Measurements from ENCODE around the gene SCAF8.
A peak's percentile ranks its signal among the peaks of the same experiment; 100 is the strongest.
"Not testable (repeated sequence)": the region's sequence is repeated elsewhere in the genome, so short reads cannot be mapped to it uniquely, and the experiment has no call there.

Gene SCAF8, protein sequence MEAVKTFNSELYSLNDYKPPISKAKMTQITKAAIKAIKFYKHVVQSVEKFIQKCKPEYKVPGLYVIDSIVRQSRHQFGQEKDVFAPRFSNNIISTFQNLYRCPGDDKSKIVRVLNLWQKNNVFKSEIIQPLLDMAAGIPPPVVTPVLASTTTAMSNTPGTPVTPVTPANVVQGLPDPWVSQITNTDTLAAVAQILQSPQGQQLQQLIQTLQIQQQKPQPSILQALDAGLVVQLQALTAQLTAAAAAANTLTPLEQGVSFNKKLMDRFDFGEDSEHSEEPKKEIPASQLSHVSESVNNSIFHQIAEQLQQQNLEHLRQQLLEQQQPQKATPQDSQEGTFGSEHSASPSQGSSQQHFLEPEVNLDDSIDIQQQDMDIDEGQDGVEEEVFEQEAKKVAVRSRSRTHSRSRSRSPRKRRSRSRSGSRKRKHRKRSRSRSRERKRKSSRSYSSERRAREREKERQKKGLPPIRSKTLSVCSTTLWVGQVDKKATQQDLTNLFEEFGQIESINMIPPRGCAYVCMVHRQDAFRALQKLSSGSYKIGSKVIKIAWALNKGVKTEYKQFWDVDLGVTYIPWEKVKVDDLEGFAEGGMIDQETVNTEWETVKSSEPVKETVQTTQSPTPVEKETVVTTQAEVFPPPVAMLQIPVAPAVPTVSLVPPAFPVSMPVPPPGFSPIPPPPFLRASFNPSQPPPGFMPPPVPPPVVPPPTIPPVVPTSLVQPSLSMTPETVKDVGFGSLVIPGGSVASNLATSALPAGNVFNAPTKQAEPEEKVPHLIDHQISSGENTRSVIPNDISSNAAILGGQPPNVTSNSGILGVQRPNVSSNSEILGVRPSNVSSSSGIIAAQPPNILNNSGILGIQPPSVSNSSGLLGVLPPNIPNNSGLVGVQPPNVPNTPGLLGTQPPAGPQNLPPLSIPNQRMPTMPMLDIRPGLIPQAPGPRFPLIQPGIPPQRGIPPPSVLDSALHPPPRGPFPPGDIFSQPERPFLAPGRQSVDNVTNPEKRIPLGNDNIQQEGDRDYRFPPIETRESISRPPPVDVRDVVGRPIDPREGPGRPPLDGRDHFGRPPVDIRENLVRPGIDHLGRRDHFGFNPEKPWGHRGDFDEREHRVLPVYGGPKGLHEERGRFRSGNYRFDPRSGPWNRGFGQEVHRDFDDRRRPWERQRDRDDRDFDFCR (N-terminal part only)

DNA sequence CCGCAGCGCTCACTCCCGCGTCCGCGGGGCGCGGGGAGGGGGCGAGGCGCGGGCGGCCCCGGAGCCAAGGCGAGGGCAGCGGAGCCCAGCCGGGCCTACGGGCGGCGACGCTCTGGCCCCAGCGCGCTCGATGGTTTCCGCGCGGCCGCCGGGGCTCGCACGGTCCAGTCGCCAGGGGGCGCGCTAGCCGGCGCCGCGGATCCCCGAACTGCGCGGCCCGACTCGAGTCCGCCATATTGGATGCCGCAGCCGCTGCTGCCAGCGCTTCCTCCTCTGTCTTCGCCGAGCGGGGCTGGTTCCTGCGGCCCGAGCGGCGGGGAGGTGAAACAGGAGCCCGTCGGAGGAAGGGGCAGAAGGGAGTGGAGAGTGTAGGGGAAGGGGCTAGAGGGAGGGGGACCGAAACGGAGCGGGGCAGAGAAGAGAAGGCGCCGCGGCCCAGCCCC, at the start of gene SCAF8:
TSS of gene SCAF8 (plus strand) at position 234 of the 443 bp plus-strand sequence. CDS start 485 bp downstream, outside the sequence.
- peak; percentile 93 for DNase-seq

DNA sequence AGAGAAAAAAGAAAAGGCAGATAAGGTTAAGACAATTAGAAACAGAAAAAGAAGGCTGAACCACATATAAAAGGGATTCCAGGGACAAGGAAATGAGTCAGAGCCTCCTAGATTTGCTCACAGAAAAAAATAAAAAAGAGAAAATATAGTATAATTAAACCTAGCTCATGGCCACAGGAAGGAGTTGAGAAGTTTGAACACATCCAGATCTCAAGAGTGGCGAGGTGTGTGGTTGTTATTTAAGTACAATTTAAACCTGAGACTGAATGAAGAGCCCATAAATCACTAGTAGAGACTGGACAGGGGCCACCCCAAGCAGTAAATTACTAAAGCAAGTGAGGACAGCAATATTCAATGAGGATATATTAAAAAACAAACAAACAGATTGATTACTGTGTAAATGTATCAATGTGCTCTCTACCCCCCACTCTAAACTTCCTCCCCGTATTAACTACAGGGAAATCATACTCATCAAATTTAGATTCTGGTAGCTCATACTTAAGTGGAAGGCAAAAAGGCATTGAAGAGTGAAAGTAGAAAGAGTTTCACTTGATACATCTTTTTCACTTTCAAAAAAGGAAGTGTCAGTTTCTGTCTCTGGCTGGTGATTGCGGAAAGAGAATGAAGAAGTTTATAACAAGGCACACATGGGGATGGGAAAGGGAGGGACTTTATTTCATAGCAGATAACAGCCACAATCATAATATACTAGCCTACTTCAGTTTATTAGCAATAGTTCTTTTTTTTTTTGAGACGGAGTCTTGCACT, 49.3 kb upstream of the SCAF8 start:
- peak; percentile 10 for DNase-seq

- no peak for DNase-seq
Observed at GRCh38 chr6:154686162-154686561, 47.1 kb upstream of the SCAF8 start.

DNA sequence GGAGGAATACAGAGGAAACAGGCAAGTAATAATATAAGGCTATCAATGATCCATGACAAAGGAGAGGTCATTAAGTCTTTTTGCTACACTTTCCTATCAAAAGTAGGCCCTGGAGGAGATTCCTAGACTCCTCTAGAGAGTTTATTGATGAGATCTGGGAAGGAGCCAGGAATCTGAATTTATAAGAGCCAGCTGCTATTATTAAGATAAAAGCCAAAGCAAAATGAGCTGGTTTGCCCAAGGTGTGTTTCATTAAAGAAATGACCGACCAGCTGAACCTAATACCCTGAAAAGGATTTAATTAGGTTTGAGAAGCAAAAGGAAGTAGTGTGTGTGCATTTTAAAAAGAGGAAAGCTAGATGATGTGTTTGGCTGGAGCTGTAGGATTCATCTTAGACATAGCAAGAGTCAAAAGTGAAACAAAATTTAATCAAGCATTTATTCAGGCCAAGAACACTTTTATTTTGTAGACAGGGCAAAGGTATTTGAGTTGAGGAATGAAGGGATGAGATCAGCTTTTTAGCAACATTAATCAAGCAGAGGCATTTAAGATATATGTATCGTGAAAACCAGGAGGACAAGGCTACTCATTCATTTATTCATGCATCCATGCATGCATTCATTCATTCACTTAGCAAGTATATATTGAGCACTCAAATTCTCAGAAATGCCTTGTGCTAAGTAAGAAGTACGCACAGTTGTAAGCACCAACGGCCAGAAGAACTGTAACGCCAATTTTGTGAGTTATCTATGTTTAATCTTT, 43.5 kb upstream of the SCAF8 start:
- DNase-seq = no peak

GRCh38 chr6:154690857-154691256, 42.4 kb upstream of the SCAF8 start:
- DNase-seq = no peak

- no peak for DNase-seq
Observed at GRCh38 chr6:154696661-154697060, 36.6 kb upstream of the SCAF8 start.

DNA sequence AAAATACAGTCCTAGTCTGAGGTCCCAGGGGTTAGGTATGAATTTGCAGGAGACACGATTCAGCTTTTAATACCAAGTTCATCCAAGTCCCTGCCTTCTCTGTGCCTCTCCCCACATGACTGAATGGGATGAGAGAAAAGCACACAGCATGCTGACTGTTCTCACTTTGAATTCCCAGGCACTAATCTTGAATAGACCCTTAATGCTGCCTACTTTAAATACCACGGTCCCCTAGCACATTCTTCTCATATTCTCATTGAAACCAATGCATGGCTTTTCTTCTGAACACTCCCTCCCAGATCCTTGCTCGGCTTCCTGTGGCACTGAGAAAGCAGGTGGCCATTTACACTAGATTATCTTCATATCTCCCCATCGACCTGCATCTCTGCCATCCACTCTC, 30.1 kb upstream of the SCAF8 start:
- DNase-seq = no peak

DNA sequence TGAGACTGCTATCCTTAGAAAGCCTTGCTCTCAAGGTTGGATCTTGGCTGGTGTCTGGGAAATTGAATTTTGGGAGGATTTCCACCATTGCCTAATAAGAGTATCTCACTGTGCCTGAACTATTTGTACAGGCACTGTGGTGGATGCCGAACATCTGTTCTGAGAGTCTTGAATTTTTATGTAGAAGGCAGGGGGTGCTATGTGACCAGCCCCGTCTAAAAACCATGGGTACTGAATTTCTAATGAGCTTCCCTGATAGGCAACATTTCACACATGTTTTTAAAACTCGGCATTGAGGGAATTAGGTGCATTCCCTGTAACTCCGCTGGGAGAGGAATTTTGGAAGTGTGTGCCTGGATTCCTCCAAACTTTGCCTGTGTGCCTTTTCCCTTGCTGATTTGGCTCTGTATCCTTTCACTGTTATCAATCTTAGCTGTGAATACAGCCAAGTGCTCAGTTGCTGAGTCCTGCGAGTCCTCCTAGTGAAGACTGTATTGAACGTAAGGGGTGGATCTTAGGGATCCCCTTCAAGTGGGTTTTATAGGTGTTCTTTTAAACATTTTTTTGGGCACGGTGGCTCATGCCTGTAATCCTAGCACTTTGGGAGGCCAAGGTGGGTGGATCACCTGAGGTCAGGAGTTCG, 27.6 kb upstream of the SCAF8 start:
- DNase-seq = peak; percentile 14

DNA sequence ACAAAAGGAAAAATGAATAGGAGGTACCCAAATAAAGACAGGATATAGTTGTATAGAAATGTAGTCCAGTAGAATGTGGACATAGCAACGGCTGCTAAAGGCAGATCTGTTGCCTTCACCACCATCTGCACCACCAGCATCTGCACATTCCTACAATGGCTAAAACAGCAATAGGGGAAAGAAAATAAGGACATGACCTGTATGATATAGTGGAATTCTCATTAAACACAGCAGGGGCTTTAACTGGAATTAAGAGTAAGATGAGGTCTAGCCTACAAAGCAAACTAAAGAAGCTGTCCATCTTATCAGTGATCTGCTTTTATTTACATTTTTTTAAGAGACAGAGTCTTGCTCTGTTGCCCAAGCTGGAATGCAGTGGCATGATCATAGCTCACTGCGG, 26.8 kb upstream of the SCAF8 start:
- DNase-seq = no peak

GRCh38 chr6:154709621-154710020, 23.6 kb upstream of the SCAF8 start:
- no peak for DNase-seq

- no peak for DNase-seq
Observed at GRCh38 chr6:154710689-154711088, 22.5 kb upstream of the SCAF8 start.

GRCh38 chr6:154715446-154715845, 17.8 kb upstream of the SCAF8 start:
- no peak for DNase-seq

DNA sequence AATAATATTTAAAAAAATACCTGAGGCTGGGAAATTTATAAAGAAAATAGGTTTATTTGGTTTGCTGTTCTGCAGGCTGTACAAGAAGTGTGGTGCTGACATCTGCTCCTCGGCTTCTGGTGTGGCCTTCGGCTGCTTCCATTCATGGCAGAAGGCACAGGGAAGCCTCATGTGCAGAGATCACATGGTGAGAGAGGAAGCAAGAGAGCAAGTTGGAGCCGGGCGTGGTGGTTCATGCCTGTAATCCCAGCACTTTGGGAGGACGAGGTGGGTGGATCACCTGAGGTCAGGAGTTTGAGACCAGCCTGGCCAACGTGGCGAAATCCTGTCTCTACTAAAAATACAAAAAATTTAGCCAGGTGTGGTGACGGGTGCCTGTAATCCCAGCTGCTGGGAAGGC, 16.9 kb upstream of the SCAF8 start:
- DNase-seq = not testable (repeated sequence)

DNA sequence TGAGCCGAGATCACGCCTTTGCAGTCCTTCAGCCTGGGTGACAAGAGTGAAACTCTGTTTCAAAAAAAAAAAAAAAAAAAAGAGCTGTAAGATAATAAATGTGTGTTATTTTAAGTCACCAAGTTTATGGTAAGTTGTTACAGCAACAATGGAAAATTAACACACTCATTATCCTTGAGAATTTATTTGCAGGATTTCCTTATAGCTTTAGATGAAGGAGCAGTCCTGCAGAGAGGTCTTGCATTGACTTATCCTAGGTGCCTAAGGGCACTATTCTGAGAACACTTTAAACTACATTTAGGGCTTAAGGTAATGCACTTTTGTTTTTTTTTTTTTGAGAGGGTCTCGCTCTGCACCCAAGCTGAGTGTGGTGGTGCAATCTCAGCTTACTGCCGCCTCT, 13.8 kb upstream of the SCAF8 start:
- DNase-seq = no peak

DNA sequence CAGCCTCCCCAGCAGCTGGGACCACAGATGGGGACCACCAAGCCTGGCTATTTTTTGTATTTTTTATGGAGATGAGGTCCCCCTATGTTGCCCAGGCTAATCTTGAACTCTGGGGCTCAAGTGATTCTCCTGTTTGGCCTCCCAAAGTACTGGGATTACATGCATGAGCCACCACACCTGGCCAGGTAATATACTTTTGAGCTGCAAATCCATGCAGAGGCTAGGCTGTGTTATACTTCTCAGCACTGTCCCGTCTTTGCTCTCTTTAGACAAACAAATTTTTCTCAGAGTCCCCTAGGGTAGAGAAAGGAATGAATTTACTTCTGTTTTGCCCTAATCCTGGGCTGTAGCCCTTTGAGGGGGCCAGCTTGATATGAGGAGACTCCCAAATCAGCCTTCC, 13.4 kb upstream of the SCAF8 start:
- DNase-seq = no peak

DNA sequence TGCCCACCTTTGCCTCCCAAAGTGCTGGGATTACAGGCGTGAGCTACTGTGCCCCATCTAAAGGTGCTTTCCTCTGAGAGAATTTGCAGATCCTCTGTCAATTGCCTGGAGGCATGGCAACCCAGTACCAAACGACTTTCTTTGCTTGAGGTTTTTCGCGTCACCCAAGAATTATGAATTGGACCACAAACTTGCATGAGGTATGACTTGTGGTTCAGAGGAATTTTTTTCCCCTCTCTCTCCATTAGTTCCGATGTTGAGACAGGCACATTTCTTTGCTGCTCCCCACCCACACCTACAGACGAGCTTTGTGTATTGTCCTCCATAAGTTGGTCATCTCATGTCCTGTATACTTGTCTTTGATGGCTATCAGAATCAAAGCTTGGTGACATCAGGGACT, 11.8 kb upstream of the SCAF8 start:
- no peak for DNase-seq

- no peak for DNase-seq
Observed at GRCh38 chr6:154726887-154727286, 6.3 kb upstream of the SCAF8 start.

DNA sequence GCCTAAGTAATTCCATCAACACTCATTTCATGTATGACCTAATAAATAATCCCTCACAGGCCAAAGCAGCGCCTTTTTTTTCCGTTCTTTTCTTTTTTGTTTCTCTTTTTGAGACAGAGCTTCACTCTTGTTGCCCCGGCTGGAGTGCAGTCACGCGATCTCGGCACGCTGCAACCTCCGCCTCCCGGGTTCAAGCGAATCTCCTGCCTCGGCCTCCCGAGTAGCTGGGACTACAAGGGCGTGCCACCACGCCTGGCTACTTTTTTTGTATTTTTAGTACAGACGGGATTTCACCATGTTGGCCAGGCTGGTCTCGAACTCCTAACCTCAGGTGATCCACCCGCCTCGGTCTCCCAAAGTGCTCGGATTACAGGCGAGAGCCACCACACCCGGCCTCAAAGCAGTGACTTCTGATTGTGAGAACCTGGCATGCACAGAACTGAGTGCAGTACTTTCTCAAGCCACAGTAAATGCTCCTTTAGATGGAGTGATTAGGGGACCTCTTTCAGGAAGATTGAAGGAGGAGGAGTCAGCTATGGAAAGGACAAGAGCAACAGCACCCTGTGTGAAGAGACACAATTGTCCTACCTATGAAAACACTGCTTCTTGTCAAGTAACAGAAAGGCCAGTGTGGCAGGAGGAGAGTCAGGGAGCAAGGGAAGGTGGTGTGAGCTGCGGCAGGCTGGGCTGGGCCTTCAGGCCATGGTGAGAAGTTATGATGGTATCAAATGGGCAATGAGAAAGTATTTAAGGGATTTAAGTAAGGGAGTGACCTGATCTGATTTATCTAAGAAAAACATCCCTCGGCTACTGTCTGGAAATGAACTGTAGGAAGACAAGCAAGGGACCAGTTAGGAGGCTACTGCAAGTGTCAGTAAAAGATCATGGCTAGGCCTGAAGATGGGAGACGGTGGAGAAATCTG, 1.7 kb upstream of the SCAF8 start:
- DNase-seq = no peak

GRCh38 chr6:154732538-154733182, 556 bp upstream of the SCAF8 start:
- DNase-seq = peak; percentile 81

All from NCI-H69 (cell line).